Fibroblast of upper back skin (primary cell): ENCODE results near the gene ZNF548.
"Not testable (repeated sequence)": the region's sequence is repeated elsewhere in the genome, so short reads cannot be mapped to it uniquely, and the experiment has no call there.

Experiments
- DNase-seq: peaks from one replicate; pipeline ENCODE4 v3.0.0-alpha.2; 2013

ZNF548 gene

DNA sequence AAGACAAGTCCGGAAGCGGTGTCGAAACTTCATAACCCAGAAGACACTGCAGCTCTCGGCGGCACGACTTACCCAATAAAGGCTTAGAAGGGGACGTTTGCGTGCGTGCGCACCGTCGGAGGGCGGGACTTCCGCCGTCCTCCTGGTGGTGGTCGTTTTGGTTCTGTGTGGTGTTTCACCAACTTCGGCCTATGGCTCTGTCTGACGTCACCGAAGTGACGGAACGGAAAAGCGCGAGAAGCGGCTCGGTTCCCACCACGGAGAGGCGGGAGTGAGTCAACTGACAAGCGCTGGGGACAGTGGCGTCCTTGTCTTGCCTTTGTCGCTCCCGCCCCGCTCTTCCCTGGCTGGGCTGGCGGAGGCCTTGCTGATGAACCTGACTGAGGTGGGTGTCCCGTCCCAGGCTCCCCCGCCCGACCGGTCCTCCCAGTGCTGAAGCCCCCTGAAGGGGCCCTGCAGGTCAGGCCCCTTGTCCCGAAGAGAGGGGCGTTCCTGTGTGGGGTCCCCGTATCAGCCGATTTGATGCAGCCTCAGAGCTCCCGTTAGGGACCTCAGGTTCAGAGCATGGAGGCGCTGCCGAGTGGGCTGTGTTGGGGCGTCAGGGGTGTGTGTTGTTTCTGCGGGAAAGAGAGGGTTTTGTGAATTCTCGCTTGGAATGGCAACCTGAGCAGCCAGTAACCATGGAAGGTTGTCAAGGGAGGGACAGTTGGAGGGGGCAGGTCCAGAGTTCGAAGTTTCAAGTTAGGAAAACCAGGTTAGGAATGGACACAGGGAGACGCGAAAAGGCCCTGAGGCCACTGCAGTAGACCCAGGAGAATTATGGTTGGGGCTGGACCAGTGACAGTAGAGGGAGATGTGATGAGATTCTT lies at the start of gene ZNF548:
Gene ZNF548, plus strand, starts transcription at position 125 of the 869 bp plus-strand sequence. Its CDS starts 246 bp downstream, at position 371.
- peak; percentile 99 for DNase-seq

DNA sequence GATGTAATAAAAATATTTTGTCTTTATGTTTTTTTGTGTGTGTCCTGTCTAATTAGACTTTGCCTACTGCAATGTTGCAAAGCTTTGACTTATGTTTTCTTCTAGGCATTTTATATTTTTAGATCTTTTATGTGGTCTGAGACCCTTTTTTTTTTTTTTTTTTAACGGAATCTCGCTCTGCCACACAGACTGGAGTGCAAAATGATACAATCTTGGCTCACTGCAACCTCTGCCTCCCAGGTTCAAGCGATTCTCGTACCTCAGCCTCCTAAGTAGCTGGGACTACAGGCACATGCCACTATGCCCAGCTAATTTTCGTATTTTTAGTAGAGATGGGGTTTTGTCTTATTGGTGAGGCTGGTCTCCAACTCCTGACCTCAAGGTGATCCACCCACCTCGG lies 47.1 kb upstream of the ZNF548 start:
- no peak for DNase-seq

DNA sequence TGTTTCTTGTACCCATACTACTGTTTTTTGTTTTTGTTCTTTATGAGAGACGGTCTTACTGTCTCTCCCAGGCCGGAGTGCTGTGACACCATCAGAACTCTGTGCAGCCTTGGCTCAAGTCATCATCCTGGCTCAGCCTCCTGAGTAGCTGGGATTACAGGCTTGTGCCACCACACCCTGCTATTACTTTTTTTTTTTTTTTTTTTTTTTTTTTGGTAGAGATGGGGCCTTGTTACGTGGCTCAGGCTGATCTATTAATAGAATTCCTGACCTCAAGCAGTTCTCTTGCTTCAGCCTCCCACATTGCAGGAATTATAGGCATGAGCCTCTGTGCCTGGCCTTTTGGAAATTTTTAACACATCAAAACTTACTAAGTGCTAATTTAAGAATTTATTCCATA lies 41.5 kb upstream of the ZNF548 start:
- DNase-seq: peak; percentile 18

DNA sequence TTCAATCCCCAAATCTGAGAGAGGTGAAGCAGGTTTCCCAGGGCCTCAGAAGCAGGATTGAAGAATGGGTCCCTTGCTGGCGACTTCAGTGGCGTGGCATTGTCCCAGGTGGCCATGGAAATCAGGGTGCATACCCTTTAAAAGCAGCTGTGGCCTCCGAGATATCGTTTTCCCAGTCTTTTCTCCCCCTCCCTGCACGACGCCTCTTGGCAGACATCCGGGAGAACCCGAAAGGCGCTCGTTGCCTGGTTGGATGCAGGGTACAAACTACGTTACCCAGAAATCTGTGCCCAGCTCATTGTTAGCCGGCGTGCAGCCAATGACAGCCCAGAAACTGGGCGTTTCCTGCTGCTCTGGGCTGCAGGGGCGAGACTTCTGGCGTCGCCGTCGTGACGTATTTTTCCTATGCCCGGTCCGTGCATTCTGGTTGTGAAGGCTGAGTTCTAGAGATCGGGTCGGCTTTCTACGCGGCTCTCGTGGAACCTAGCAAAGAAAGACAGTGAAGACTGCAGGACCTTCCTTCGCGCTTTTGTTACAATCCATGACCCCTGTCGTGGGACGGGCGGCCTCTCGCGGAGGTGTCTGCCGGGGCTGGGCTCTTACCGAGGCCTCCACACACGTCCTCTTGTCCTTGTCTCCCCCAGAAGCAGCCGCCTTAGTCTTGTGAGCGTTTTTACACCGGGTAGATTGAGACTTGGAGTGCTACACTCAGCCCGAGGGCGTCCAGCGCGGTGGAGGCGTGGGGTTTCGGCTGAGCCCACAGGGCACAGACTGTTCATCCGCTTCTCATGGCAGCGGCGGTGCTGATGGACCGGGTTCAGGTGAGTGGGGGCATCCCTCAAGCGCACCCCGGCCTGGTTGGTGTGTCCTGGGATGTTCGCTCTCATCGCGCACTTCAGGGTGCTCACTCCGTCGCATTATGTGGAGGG lies 38.5 kb upstream of the ZNF548 start, which contains the start of gene ZNF304:
Gene ZNF304, plus strand, starts transcription at position 395 of the 929 bp plus-strand sequence. Its CDS starts 394 bp downstream, at position 789.
- peak; percentile 97 for DNase-seq

DNA sequence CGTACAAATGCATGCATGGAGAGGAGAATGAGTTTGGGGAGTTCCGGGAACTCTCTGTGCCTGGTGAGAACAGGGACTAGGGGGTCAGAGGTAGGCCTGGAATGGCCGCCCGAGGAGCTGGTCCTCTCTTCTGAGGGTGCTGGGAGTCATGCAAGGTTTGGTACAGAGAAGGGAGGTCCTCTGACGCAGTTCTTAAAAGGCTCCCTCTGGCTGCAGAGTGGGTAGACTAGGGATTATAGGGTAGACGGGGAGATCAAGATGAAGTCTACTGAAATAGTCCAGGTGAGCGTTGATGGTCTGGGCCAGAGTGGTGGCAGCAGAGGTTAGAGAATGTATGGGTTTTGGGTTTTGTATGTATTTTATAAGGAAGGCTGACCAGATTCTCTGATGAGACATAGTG lies 37.8 kb upstream of the ZNF548 start:
- no peak for DNase-seq

DNA sequence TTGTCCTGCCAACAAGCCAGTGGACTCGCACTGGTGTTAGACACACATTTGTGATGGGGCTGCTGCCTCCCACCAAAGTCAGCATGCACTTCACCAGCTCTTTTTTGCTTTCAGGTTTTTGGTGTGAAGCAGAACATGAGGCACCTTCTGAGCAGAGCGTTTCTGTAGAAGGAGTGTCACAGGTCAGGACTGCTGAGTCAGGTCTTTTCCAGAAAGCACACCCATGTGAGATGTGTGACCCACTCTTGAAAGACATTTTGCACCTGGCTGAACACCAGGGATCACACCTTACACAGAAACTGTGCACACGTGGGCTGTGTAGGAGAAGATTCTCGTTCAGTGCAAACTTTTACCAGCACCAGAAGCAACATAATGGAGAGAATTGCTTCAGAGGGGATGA lies 33.7 kb upstream of the ZNF548 start:
- DNase-seq: no peak

DNA sequence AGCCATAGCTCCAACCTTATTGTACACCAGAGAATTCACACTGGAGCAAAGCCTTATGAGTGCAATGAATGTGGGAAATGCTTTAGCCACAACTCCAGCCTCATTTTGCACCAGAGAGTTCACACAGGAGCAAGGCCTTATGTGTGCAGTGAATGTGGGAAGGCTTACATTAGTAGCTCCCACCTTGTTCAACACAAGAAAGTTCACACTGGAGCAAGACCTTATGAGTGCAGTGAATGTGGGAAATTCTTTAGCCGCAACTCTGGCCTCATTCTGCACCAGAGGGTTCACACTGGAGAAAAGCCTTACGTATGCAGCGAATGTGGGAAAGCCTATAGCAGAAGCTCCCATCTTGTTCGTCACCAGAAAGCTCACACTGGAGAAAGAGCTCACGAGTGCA lies 32.2 kb upstream of the ZNF548 start:
- DNase-seq: no peak

DNA sequence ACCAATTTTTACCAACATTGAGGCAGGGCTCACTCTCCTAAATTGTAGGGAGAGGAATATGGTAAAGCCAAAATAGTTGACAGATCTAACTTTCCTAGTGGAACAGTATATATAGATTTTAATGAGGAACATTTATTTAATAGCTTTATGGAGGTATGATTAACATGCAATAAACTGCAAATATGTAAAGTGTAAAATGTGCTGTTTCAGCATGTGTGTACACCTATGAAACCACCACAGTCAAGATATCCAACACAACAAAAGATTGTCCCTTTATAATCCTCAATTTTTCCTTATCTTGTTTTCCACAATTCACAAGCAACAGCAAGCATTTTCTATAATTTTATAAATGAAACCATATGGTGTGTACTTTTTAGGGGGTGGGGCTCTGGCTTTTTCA lies 30.4 kb upstream of the ZNF548 start:
- DNase-seq: no peak

DNA sequence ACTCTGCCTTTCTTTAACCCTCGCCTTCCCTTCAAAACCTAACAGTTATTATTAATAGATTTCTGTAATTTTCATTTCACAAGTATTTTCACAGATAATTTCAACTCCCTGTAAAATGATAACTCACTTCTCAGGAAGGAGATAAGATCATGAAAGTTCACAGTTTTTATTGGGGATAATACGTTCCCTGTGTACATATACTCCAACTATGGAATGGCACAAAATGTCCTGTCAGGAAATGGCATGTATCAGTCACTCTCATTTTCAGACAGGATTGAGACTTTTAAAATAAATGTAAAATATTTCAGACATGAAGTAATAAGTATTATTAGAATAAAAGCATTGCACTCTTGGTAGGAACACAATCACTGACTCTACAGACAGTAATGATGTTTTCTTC lies 27.2 kb upstream of the ZNF548 start:
- no peak for DNase-seq

DNA sequence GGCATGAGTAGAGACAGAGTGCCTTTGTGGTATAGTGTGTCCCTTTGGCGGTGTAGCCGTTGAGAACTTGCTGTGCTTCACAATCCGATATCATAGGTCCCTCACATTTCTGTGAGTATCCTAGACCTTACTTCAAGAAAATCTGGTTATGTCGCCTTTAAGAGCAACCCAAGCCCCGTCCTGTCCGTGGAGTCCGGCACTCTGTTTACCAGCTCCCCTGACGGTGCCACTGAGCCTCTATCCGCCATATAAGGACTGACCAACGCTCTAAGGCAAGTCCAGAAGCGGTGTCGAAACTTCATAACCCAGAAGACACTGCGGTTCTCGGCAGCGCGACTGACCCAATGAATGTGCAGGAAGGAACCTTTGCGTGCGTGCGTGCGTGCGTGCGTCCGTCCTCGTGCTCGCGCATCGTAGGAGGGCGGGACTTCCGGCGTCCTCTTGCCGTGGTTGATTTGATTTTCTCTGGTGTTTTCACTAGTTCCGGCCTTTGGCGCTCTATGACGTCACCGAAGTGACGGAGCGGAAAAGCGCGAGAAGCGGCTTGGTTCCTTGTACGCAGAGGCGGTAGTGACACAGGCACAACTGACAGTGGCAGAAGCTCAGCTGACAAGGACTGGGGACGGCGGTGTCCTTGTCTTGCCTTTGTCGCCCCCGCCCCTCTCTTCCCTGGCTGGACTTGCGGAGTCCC lies 26.5 kb upstream of the ZNF548 start, which contains the start of the genes TRAPPC2B and ZNF547:
Gene TRAPPC2B, plus strand, starts transcription at position 555 of the 691 bp plus-strand sequence. CDS start 1,283 bp downstream, outside the sequence.
Gene ZNF547, plus strand, starts transcription at position 555 of the 691 bp plus-strand sequence. CDS start 5,005 bp downstream, outside the sequence.
- DNase-seq: peak; percentile 100

DNA sequence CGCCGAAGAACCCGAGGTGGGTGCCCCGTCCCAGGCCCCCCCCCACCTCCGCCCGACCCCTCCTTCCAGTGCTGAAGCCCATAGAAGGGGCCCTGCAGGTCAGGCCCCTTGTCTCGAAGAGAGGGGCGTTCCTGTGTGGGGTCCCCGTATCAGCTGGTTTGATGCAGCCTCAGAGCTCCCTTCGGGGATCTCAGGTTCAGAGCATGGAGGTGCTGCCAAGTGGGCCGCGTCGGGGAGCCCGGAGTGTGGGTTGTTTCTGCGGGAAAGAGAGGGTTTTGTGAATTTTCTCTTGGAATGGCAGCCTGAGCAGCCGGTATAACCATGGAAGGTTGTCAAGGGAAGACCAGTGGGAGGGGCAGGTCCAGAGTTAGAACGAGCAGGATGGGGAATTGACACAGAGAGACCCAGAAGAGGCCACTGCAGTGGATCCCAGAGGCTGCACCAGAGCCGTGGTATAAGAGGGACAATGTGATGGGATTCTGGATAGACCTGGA lies 25.9 kb upstream of the ZNF548 start:
- no peak for DNase-seq

DNA sequence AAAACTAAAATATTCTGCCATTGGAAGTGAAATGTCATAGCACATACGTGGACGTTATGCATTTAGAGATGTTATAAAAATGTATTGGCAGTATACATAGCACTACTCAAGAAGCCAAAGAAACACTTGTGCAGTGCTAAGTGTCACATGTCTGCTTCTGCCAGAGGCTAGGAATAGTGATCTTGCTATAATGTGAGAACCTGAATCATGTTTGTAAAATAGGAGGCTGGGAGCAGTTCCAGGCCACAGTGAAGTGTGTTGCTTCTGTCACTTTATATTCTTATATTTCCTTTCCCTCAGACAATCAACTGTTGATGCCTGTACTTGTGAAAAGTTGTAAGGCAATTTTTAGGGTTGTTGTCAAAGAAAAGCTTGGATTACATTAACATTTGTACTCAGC lies 22.9 kb upstream of the ZNF548 start:
- DNase-seq: no peak

DNA sequence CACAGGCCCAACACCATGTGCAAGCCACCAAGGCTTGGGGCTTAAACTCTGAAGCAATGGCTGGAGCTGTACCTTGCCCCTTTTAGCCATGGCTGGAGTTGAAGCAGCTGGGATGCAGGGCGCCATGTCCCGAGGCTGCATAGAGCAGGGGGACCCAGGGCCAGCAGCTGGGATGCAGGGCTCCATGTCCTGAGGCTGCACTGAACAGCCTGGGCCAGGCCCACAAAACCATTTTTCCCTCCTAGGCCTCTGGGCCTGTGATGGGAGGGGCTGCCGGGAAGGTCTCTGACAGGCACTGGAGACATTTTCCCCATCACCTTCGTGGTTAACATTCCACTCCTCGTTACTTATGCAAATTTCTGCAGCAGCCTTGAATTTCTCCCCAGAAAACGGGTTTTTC lies 15.5 kb upstream of the ZNF548 start:
- no peak for DNase-seq

DNA sequence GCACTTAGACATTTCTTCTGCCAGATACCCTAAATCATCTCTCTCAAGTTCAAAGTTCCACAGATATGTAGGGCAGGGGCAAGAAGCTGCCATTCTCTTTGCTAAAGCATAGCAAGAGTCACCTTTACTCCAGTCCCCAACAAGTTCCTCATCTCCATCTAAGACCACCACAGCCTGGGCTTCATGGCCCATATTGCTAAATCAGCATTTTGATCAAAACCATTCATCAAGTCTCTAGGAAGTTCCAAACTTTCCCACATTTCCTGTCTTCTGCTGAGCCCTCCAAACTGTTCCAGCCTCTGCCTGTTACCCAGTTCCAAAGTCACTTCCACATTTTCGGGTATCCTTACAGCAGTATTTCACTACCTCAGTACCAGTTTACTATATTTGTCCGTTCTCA lies 15.0 kb upstream of the ZNF548 start:
- DNase-seq: not testable (repeated sequence)

DNA sequence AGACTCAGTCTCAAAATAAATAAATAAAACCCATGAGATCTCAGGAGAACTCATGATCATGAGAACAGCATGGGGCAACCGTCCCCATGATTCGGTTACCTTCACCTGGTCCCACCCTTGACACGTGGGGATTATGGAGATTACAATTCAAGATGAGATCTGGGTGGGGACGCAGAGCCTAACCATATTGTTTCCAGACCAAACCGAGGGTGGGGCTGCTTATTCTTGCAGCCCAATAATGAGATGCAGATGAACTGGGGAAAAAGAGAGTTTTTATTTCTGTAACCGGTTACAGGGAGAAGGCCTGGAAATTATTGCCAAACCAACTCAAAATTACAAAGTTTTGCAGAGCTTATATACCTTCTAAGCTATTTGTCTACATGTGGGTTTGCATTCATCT lies 13.5 kb upstream of the ZNF548 start:
- DNase-seq: no peak

DNA sequence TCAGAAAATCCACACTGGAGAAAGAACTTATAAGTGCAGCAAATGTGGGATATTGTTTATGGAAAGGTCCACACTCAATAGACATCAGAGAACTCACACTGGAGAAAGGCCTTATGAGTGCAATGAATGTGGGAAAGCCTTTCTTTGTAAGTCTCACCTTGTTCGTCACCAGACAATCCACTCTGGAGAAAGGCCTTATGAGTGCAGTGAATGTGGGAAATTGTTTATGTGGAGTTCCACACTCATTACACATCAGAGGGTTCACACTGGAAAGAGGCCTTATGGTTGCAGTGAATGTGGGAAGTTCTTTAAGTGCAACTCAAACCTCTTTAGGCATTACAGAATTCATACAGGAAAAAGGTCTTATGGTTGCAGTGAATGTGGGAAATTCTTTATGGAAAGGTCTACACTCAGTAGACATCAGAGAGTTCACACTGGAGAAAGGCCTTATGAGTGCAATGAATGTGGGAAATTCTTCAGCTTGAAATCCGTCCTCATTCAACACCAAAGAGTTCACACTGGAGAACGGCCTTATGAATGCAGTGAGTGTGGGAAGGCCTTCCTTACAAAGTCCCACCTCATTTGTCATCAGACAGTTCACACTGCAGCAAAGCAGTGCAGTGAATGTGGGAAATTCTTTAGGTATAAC lies 12.0 kb upstream of the ZNF548 start:
- no peak for DNase-seq

DNA sequence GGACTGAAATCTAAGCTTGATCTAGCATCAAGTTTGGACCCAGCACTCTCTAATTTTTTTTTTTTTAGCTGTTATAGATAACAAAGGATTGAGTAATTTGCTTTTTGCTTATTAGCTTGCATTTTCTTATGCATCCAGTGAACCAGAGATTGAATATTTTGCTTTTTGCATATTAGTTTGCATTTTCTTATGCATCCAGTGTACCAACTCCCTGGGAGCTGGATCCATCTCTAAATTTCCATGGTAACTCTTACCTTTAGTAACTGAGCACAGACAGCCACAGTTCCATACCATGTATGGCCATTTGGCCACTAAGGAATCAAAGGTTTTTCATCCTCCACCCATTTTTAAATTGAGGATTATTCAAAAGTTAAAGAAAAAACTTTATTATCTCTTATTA lies 8.7 kb upstream of the ZNF548 start:
- DNase-seq: no peak

DNA sequence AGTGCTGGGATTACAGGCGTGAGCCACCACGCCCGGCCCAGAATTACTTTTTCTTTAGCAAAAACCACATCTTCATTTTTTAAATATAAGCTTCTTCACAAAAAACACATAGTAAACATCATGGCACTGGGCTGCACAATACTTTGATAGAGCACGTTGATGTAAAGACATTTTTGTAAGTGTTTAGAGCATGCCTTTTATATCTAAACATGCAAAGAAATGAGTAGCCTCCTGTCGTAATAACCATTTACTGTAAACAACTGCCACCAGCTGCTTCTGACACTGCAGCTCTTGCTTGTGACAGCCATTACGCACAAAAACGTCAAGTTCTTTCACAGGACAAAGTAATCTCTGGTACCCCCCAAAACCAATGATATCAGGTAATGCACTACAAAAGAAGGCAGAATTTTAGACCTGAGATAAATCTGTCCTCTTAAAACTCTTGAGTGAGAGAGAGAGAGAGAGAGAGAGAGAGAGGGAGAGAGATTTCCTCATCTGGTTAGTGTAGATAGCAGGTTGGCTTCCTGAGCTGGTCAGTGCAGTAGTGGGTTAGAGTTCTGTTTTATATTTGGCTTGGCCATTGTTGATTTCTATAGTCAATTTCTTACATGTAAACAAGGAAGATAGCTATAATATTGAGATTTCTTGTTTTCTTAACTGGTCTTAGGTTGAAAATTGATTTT lies 6.7 kb upstream of the ZNF548 start:
- no peak for DNase-seq

DNA sequence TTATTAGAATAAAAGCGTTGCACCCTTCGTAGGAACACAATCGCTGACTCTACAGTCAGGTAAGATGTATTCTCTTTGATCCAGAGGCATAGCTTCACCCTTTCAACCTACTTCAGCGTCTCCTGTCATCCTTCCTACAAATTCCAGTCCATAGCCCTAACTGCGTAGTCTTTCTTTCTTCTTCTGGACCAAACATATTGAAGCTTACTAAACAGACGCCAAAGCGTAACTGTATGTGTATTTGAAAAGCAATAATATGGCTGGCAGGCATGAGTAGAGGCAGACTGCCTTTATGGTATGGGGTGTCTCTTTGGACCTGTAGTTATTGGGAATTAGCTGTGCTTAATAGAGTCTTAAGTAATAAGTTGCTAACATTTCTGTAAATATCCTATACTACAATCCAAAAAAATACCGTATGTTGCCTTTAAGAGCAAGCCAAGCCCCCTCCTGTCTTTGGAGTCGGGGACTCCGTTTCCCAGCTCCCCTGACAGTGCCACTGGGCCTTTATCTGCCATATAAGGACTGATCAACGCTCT lies 392 bp upstream of the ZNF548 start:
- DNase-seq: no peak

DNA sequence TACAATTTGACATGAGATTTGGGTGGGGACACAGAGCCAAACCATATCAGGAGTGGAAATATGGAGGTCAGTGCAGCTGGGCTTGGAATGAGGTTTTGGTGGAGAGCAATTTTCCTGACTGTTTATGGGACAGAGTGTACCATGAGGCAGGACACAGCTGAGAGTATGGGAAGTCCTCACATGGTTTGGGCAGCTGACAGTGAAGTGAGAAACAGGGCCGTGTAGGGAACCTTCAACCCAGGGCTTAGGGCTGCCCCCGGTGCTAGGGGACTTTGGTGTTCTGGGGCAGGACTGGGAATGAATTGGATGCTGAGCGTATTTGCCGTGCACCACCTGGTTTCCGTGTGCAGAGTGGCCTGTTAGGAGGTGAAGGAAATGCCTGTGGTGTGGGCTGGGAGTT lies 6.1 kb downstream of the ZNF548 start:
- DNase-seq: no peak

DNA sequence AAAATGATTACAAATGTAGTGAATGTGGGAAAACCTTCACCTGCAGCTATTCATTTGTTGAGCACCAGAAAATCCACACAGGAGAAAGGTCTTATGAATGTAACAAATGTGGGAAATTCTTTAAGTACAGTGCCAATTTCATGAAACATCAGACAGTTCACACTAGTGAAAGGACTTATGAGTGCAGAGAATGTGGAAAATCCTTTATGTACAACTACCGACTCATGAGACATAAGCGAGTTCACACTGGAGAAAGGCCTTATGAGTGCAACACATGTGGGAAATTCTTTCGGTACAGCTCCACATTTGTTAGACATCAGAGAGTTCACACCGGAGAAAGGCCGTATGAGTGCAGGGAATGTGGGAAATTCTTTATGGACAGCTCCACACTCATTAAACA lies 9.2 kb downstream of the ZNF548 start:
- no peak for DNase-seq
